MCF 10A (cell line): ENCODE results near the gene FAM237A. TPM values are rescaled to one million over a fixed set of nuclear protein-coding genes. Genes with fewer than 3 reads are reported as not detected.

Experiments
- BruUV-seq: library from RNA; stranded (reverse); fragments of 400-500 nt; replicated peaks from 2 replicates; lab custom pipeline; 2021; lab: Mats Ljungman, UMichigan
- CTCF ChIA-PET: fragments of 300-600 bp; sonication (Branson Sonifier 250); formaldehyde crosslinking; extraction: SDS; loops from one replicate; lab custom pipeline; 2021; ENCODE audit warnings: antibody characterized with exemption, inconsistent platforms; lab: Yijun Ruan, JAX
- POLR2A ChIA-PET: fragments of 300-600, 350-650 bp; sonication (Branson Sonifier 250); formaldehyde crosslinking; extraction: SDS; loops from one replicate; lab custom pipeline; 2020; ENCODE audit warnings: antibody characterized with exemption, inconsistent platforms; lab: Yijun Ruan, JAX
- DNase-seq: peaks from one replicate; pipeline ENCODE4 v3.0.0-alpha.2; 2018; ENCODE audit not compliant: unreplicated experiment
- H3K27ac Mint-ChIP-seq: one replicate; pipeline ENCODE4 v1.8.0; 2022; ENCODE audit warnings: mild to moderate bottlenecking, low read depth, mixed read lengths; ENCODE audit not compliant: unreplicated experiment
- H3K27me3 Mint-ChIP-seq: one replicate; pipeline ENCODE4 v1.8.0; 2022; ENCODE audit warnings: mixed read lengths; ENCODE audit not compliant: insufficient read depth, unreplicated experiment
- H3K36me3 Mint-ChIP-seq: one replicate; pipeline ENCODE4 v1.8.0; 2022; ENCODE audit warnings: mild to moderate bottlenecking, moderate library complexity, mixed read lengths; ENCODE audit not compliant: insufficient read depth, unreplicated experiment
- H3K4me1 Mint-ChIP-seq: one replicate; pipeline ENCODE4 v1.8.0; 2022; ENCODE audit warnings: mixed read lengths; ENCODE audit not compliant: insufficient read depth, unreplicated experiment
- H3K4me3 Mint-ChIP-seq: one replicate; pipeline ENCODE4 v1.8.0; 2022; ENCODE audit warnings: mild to moderate bottlenecking, moderate library complexity, mixed read lengths; ENCODE audit not compliant: unreplicated experiment
- H3K9me3 Mint-ChIP-seq: one replicate; pipeline ENCODE4 v1.8.0; 2022; ENCODE audit warnings: mixed read lengths; ENCODE audit not compliant: unreplicated experiment
- intact Hi-C: fragments of 100-400 bp; cut with micrococcal nuclease; formaldehyde crosslinking; loops from 2 replicates; pipeline ENCODE4 v1.14.1; 2022
- total RNA-seq: library from RNA; stranded (reverse); gene quantifications from 2 replicates; pipeline ENCODE4 v1.2.3, GENCODE V29; 2022
- TF ChIP-seq, protein P1 (sequence below): fragments of 200-600 bp; IDR thresholded peaks from one replicate; pipeline ENCODE4 v1.8.0; 2022; ENCODE audit warnings: antibody characterized with exemption, mild to moderate bottlenecking; ENCODE audit not compliant: unreplicated experiment

FAM237A gene
- total RNA-seq, 1 experiment from 2014 or later, result not detected

DNA sequence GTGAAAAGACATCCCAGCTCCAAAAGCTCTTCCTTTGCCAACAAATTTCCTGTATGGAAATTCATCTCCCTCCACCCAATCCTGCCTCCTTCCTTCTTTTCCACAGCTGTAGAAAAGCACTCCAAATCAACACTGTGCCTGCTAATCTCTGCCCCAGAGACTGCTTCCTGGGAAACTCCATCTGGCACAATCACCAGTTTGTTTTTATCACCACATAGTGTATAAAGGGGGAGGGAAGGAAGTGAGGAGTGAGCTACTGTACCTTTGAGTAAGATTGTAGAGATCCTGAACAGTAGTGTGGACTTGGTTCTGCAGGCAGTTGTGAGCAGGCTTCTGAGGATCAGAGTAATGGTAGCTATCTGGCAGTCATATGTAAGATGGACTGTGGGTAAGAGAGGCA lies 14.7 kb upstream of the FAM237A start:
- ChIA-PET CTCF (no interaction called here), POLR2A (no interaction called here)
- DNase-seq, result no peak
- Mint-ChIP-seq H3K4me3 (no peak overlapping the region), H3K27ac (no peak overlapping the region), H3K36me3 (no peaks in the 10 kb centered on the region), H3K9me3 (no peaks in the 10 kb centered on the region), H3K27me3 (peaks cover 29% of the 10 kb centered on the region), H3K4me1 (no peaks in the 10 kb centered on the region)
- TF ChIP-seq, protein P1, sequence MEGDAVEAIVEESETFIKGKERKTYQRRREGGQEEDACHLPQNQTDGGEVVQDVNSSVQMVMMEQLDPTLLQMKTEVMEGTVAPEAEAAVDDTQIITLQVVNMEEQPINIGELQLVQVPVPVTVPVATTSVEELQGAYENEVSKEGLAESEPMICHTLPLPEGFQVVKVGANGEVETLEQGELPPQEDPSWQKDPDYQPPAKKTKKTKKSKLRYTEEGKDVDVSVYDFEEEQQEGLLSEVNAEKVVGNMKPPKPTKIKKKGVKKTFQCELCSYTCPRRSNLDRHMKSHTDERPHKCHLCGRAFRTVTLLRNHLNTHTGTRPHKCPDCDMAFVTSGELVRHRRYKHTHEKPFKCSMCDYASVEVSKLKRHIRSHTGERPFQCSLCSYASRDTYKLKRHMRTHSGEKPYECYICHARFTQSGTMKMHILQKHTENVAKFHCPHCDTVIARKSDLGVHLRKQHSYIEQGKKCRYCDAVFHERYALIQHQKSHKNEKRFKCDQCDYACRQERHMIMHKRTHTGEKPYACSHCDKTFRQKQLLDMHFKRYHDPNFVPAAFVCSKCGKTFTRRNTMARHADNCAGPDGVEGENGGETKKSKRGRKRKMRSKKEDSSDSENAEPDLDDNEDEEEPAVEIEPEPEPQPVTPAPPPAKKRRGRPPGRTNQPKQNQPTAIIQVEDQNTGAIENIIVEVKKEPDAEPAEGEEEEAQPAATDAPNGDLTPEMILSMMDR, result no peak
- intact Hi-C loops, result no loop called here
- no TSS peak for BruUV-seq

DNA sequence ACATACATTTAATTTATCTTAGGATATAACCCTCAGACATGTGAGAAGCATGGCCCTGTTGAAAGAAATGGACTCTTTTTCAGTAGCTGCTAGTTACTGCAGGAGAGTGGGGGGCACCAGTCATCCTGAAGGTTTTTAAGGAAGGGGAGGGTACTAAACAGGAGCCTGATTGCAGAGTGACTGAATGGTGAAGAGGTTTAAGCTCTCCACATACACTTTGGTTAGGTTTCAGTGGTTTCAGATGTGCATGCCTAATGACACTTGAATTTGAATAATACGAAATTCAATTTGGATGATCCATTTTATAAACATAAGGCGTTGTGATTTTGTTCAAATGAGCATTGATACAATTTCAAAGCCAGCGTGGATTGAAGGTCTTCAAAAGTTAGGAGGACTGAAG lies 10.9 kb upstream of the FAM237A start:
- POLR2A ChIA-PET, result no interaction called here
- intact Hi-C loops, result no loop called here
- CTCF ChIA-PET, result no interaction called here
- Mint-ChIP-seq H3K27me3 (peaks cover 29% of the 10 kb centered on the region), H3K36me3 (no peaks in the 10 kb centered on the region), H3K4me1 (no peaks in the 10 kb centered on the region), H3K4me3 (no peak overlapping the region), H3K27ac (no peak overlapping the region), H3K9me3 (no peaks in the 10 kb centered on the region)
- no peak for DNase-seq
- TF ChIP-seq, protein P1, result no peak
- no TSS peak for BruUV-seq

DNA sequence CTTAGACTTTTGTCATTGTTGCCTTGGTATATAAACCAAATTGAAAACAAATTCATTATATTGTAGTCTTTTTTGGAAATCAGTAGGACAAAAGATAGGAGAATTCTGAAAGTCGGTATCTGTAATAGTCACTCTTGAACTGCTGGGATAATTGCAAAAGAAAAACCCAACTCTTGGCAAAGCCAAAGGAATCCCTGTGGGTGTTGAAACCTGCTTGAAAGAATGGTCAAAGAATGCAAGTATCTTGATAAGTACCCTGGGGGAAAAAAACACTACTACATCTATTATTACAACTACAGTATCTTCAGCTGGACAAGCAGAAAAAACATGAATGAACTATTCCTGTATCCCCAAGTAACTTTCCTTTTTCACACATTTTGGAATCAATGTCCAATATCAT lies 7.3 kb upstream of the FAM237A start:
- H3K27me3 Mint-ChIP-seq, result peaks cover 10% of the 10 kb centered on the region
- BruUV-seq, result no TSS peak
- H3K9me3 Mint-ChIP-seq, result no peaks in the 10 kb centered on the region
- intact Hi-C loops, result no loop called here
- no peaks in the 10 kb centered on the region for H3K36me3 Mint-ChIP-seq
- H3K27ac Mint-ChIP-seq, result no peak overlapping the region
- TF ChIP-seq, protein P1, result no peak
- ChIA-PET CTCF (no interaction called here), POLR2A (interaction anchor here (1.2 kb wide), 2 partner anchors 12 to 43 kb away, joined by 3 to 4 read pairs; no protein-coding TSS in a partner anchor)
- no peak overlapping the region for H3K4me3 Mint-ChIP-seq
- DNase-seq, result peak; percentile 36
- H3K4me1 Mint-ChIP-seq, result no peaks in the 10 kb centered on the region

DNA sequence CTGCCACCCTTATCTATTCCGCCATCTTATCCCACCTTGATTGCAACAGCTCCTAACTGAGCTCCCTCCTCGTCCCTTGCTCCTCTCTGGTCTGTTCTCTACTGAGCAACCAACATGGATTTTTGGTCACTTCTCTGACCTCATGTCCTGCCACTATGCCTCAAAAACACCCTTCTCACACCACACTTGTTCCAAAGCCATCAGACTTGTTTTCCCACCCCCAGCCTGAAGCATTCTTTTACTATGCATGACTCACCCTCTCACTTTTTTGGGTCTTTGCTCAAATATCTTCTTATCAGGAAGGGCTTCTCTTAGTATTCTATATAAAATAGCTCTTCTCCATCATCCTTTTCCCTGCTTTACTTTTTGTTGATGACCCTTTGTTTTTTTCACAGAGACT lies 2.7 kb upstream of the FAM237A start:
- POLR2A ChIA-PET, result no interaction called here
- no peaks in the 10 kb centered on the region for H3K36me3 Mint-ChIP-seq
- BruUV-seq, result no TSS peak
- DNase-seq, result no peak
- no peak overlapping the region for H3K27ac Mint-ChIP-seq
- H3K4me3 Mint-ChIP-seq, result no peak overlapping the region
- TF ChIP-seq, protein P1, result no peak
- H3K4me1 Mint-ChIP-seq, result no peaks in the 10 kb centered on the region
- no peaks in the 10 kb centered on the region for H3K9me3 Mint-ChIP-seq
- peaks cover 9% of the 10 kb centered on the region for H3K27me3 Mint-ChIP-seq
- CTCF ChIA-PET, result interaction anchor here (1.2 kb wide), 1 partner anchor 15 kb away, joined by 3 read pairs; no protein-coding TSS in a partner anchor
- intact Hi-C loops, result no loop called here
